Stromal cell of bone marrow (primary cell): ENCODE data around the gene PRPSAP2.
"Not testable (repeated sequence)": the region's sequence is repeated elsewhere in the genome, so short reads cannot be mapped to it uniquely, and the experiment has no call there.

Experiments used
- DNase-seq: peaks from one replicate; pipeline ENCODE4 v3.0.0-alpha.2; 2012; ENCODE audit warnings: low read depth

Gene PRPSAP2

GRCh38 chr17:18944646-18945045, 86.7 kb downstream of the PRPSAP2 start:
- DNase-seq, result no peak

- DNase-seq, result no peak
These were observed 88.6 kb downstream of the PRPSAP2 start for GRCh38 chr17:18946536-18946935.

GRCh38 chr17:18947866-18948265, 89.9 kb downstream of the PRPSAP2 start:
- no peak for DNase-seq

- no peak for DNase-seq
These were observed 90.6 kb downstream of the PRPSAP2 start for GRCh38 chr17:18948476-18949006.

- no peak for DNase-seq
These were observed 91.6 kb downstream of the PRPSAP2 start for GRCh38 chr17:18949566-18949965.

GRCh38 chr17:18950346-18950745, 92.4 kb downstream of the PRPSAP2 start:
- DNase-seq, result no peak

- DNase-seq, result no peak
These were observed 93.3 kb downstream of the PRPSAP2 start for GRCh38 chr17:18950944-18951905.

- DNase-seq, result no peak
These were observed 94.3 kb downstream of the PRPSAP2 start, which contains the start of gene SLC5A10 for GRCh38 chr17:18951941-18952842. Gene SLC5A10, plus strand, starts transcription at chr17:18952165. Its CDS starts 41 bp downstream, at chr17:18952206.

GRCh38 chr17:18953231-18953728, 95.3 kb downstream of the PRPSAP2 start:
- DNase-seq, result no peak

GRCh38 chr17:18954321-18954720, 96.4 kb downstream of the PRPSAP2 start:
- DNase-seq, result no peak

- DNase-seq, result no peak
These were observed 97.1 kb downstream of the PRPSAP2 start for GRCh38 chr17:18955009-18955408.

- not testable (repeated sequence) for DNase-seq
These were observed 98.1 kb downstream of the PRPSAP2 start for GRCh38 chr17:18956021-18956420.

- DNase-seq, result no peak
These were observed 98.7 kb downstream of the PRPSAP2 start for GRCh38 chr17:18956581-18956980.

GRCh38 chr17:18957831-18958230, 99.9 kb downstream of the PRPSAP2 start:
- DNase-seq, result no peak

- no peak for DNase-seq
These were observed 100.7 kb downstream of the PRPSAP2 start for GRCh38 chr17:18958611-18959010.

- DNase-seq, result no peak
These were observed 101.3 kb downstream of the PRPSAP2 start for GRCh38 chr17:18959071-18959844.

- DNase-seq, result no peak
These were observed 101.9 kb downstream of the PRPSAP2 start for GRCh38 chr17:18959845-18960240.

- no peak for DNase-seq
These were observed 102.3 kb downstream of the PRPSAP2 start for GRCh38 chr17:18960241-18960665.

- no peak for DNase-seq
These were observed 103.0 kb downstream of the PRPSAP2 start for GRCh38 chr17:18960803-18961511.

- no peak for DNase-seq
These were observed 103.9 kb downstream of the PRPSAP2 start for GRCh38 chr17:18961634-18962493.
